ENCODE measurements around the gene SPAG9. TPM values are rescaled to one million over a fixed set of nuclear protein-coding genes. Genes with fewer than 3 reads are reported as not detected.

Gene SPAG9
- total RNA-seq, 4 donors from 2014 or later, result 139 to 171 (median 143) TPM

DNA sequence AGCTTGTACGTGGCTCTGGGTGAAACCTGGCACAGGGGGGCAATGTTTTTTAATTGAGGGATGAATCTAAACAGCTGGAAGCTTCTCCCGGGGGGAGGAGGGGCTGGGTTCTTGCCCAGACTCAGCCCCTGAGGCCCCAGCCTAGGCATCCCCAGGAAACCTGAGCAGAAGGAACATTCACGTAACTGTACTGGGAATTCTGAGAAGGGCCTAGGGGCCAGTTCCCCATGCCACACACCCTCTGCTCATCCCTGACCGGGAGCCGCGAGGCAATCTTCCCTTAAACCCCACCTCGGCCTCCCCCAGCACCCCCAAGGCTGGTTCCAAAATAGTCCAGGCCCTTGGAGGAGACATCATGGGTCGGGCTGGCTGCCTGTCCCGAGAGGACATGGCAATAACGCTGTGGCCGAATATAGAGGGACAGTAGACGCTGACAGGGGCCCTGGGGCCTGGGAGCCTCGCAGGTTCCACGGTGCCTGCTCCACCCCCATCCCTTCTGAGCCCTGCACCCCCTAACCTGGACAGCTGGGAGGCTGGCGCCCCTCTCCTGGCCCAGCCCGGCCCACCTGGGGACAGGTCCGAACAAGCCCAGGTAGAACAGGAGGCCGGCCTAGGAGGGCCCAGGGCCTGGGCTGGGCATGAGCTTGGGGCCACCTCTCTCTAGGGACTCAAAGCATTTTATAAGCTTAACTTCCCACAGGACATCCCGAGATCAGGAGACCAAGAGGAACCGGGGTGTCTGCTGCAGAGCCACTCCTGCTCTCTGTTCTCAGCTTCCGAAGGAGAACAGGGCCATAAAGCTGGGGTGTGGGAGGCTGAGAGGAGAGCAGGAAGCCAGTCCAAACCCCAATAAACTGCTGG lies 171.3 kb downstream of the SPAG9 start:
- Histone ChIP-seq H3K9me3 (no peaks in the 10 kb centered on the region), H3K27ac (peak overlapping the region; percentile 98 to 100 (median 100)), H3K4me1 (peaks cover 54 to 70% of the 10 kb centered on the region in 2 donors), H3K36me3 (no peaks in the 10 kb centered on the region), H3K27me3 (no peaks in the 10 kb centered on the region), H3K4me3 (peak overlapping the region in 2 of 4 donors; percentile 20 to 22)
- DNase-seq, result peak in 1 of 2 donors; percentile 73
- TF ChIP-seq, protein P1, sequence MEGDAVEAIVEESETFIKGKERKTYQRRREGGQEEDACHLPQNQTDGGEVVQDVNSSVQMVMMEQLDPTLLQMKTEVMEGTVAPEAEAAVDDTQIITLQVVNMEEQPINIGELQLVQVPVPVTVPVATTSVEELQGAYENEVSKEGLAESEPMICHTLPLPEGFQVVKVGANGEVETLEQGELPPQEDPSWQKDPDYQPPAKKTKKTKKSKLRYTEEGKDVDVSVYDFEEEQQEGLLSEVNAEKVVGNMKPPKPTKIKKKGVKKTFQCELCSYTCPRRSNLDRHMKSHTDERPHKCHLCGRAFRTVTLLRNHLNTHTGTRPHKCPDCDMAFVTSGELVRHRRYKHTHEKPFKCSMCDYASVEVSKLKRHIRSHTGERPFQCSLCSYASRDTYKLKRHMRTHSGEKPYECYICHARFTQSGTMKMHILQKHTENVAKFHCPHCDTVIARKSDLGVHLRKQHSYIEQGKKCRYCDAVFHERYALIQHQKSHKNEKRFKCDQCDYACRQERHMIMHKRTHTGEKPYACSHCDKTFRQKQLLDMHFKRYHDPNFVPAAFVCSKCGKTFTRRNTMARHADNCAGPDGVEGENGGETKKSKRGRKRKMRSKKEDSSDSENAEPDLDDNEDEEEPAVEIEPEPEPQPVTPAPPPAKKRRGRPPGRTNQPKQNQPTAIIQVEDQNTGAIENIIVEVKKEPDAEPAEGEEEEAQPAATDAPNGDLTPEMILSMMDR (IDR thresholded peaks at IDR 0.05 in 4 of 5, conservative IDR thresholded peaks at IDR 0.05 in 1 of 5), result no peak
- peak in 1 of 2 donors; percentile 52 for TF ChIP-seq POLR2A (IDR thresholded peaks at IDR 0.05)
- ATAC-seq, result peak in 1 of 2 donors; percentile 14
- intact Hi-C loops (cut with DNase I; ENCODE audit: low total_unique reads), result loop anchor here (10.0 kb wide), 1 partner anchor 525 kb away; the partner anchor contains the start of gene ACSF2
- in situ Hi-C loops (cut with MboI; ENCODE audit: low sequenced_read_pairs in 4 of 4), result no loop called here

DNA sequence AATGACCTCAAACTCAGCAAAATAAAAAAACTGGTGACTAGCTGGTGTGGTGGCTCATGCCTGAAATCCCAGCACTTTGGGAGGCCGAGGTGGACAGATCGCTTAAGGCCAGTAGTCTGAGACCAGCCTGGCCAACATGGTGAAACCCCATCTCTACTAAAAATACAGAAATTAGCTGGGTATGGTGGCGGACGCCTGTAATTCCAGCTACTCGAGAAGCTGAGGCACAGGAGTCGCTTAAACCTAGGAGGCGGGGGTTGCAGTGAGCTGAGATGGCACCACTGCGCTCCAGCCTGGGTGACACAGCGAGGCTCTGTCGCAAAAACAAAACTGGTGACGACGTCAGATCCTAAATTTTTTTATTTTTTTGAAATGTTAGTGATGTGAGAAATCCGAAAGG lies 172.0 kb downstream of the SPAG9 start:
- ATAC-seq (no peak), DNase-seq (peak in 1 of 2 donors; percentile 68)
- H3K9me3 ChIP-seq, result no peaks in the 10 kb centered on the region
- peak overlapping the region; percentile 98 to 100 (median 100) for H3K27ac ChIP-seq
- intact Hi-C loops (cut with DNase I; ENCODE audit: low total_unique reads), result loop anchor here (1.0 to 10.0 kb wide), 2 partner anchors 39 to 524 kb away; partner anchors contain the start of gene ACSF2
- H3K36me3 ChIP-seq, result no peaks in the 10 kb centered on the region
- in situ Hi-C loops (cut with MboI; ENCODE audit: low sequenced_read_pairs in 4 of 4), result no loop called here
- no peak overlapping the region for H3K4me3 ChIP-seq
- no peak for TF ChIP-seq POLR2A (IDR thresholded peaks at IDR 0.05)
- TF ChIP-seq, protein P1 (IDR thresholded peaks at IDR 0.05 in 4 of 5, conservative IDR thresholded peaks at IDR 0.05 in 1 of 5), result no peak
- H3K27me3 ChIP-seq, result no peaks in the 10 kb centered on the region
- H3K4me1 ChIP-seq, result peaks cover 54 to 70% of the 10 kb centered on the region in 2 donors

GRCh38 chr17:50947782-50948543 lies 172.7 kb downstream of the SPAG9 start:
- DNase-seq (peak in 1 of 2 donors; percentile 73), ATAC-seq (no peak)
- H3K4me3 ChIP-seq, result no peak overlapping the region
- intact Hi-C loops (cut with DNase I; ENCODE audit: low total_unique reads), result loop anchor here (1.0 to 10.0 kb wide), 2 partner anchors 39 to 523 kb away; partner anchors contain the start of gene ACSF2
- H3K4me1 ChIP-seq, result peaks cover 56 to 71% of the 10 kb centered on the region in 2 donors
- peak overlapping the region; percentile 98 to 100 (median 100) for H3K27ac ChIP-seq
- no peaks in the 10 kb centered on the region for H3K36me3 ChIP-seq
- in situ Hi-C loops (cut with MboI; ENCODE audit: low sequenced_read_pairs in 4 of 4), result no loop called here
- no peaks in the 10 kb centered on the region for H3K9me3 ChIP-seq
- H3K27me3 ChIP-seq, result no peaks in the 10 kb centered on the region
- TF ChIP-seq POLR2A (IDR thresholded peaks at IDR 0.05), result no peak
- TF ChIP-seq, protein P1 (IDR thresholded peaks at IDR 0.05 in 4 of 5, conservative IDR thresholded peaks at IDR 0.05 in 1 of 5), result no peak

- no peak for TF ChIP-seq POLR2A (IDR thresholded peaks at IDR 0.05)
- TF ChIP-seq, protein P1 (IDR thresholded peaks at IDR 0.05 in 4 of 5, conservative IDR thresholded peaks at IDR 0.05 in 1 of 5), result no peak
These were observed 173.5 kb downstream of the SPAG9 start for GRCh38 chr17:50946891-50947781.

More at GRCh38 chr17:50946891-50947781, 173.5 kb downstream of the SPAG9 start:
- ATAC-seq (no peak), DNase-seq (peak in 1 of 2 donors; percentile 59)
- in situ Hi-C loops (cut with MboI; ENCODE audit: low sequenced_read_pairs in 4 of 4) (no loop called here), intact Hi-C loops (cut with DNase I; ENCODE audit: low total_unique reads) (loop anchor here (10.0 kb wide), 1 partner anchor 522 kb away; the partner anchor contains the start of gene ACSF2)
- no peaks in the 10 kb centered on the region for H3K9me3 ChIP-seq
- H3K36me3 ChIP-seq, result no peaks in the 10 kb centered on the region
- H3K27ac ChIP-seq, result peak overlapping the region; percentile 98 to 100 (median 100)
- no peak overlapping the region for H3K4me3 ChIP-seq
- H3K4me1 ChIP-seq, result peaks cover 61 to 78% of the 10 kb centered on the region in 2 donors
- H3K27me3 ChIP-seq, result no peaks in the 10 kb centered on the region

Data from gastrocnemius medialis (tissue), 4 donors.